Vagina (tissue), 2 donors: Measurements from ENCODE around the gene GRK5.

ENCODE experiments used
- POLR2A ChIP-seq, 2 donors: fragments of 450-650 bp; IDR thresholded peaks; one replicate each; pipeline ENCODE4 v1.6.1; 2017; ENCODE audit warnings: antibody characterized with exemption in 2 of 2, mild to moderate bottlenecking in 2 of 2, moderate library complexity in 2 of 2
- POLR2AphosphoS5 ChIP-seq, 2 donors: sonication (generic); formaldehyde crosslinking; IDR thresholded peaks; one replicate each; pipeline ENCODE4 v1.9.0; 2017; ENCODE audit warnings: antibody characterized with exemption in 2 of 2, mild to moderate bottlenecking in 2 of 2, low read depth in 1 of 2; ENCODE audit not compliant: insufficient read depth in 1 of 2

DNA sequence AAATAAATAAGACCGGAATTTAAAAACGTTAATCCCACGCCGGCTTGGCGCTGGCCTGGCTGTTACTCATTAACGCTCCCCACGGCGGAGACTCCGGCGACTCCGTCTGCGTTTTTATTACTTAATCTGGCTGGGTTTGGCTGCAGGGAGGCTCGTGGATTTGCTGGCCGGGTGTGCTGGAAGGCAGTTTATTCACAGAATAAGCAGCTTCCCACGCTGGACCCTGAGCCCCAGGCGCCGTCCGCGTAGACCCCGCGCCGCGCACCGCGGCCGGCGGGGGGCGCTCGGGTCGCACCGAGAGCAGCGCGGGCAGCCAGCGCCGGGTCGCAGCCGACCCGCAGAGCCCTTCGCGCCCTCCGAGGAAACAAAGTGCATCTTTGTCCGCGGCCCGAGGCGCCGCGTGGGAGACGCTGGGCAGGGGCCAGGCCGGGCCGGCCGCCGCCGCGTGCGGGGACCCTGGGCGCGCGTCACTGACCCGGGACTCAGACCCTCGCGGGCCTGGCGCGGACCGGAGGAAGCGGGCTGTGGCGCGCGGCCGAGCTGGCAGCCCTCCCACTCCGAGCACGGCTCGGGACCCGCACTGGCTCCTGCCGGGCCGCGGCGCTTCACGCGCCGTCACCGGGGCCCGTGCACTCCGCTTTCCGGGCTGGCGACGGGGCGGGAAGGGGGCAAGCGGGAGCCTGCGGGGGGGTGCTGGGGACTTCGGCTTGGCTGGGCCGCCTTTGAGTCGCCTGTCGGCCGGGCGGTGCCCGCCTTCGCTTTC, 587 bp upstream of the GRK5 start:
- TF ChIP-seq POLR2AphosphoS5 (IDR thresholded peaks at IDR 0.05; ENCODE audit: insufficient read depth in 1 of 2, low read depth in 1 of 2) (peak in 1 of 2 donors; percentile 43), POLR2A (IDR thresholded peaks at IDR 0.05) (no peak)
